Thymus (tissue), 11 donors: Measurements from ENCODE around the gene IGF2BP2. TPM values are rescaled to one million over a fixed set of nuclear protein-coding genes. Genes with fewer than 3 reads are reported as not detected.
A peak's percentile ranks its signal among the peaks of the same experiment; 100 is the strongest.

Experiments used
- DNase-seq, 9 donors: peaks; one replicate each; pipeline ENCODE4 v3.0.0-alpha.2; 2013; ENCODE audit warnings: low spot score in 9 of 9, low read depth in 6 of 9, missing footprints in 1 of 9
- H3K27ac ChIP-seq, 2 donors: one replicate each; pipeline ENCODE4 v1.5.1; 2013; ENCODE audit warnings: control low read depth in 1 of 2, low read depth in 1 of 2, low read length in 1 of 2, mild to moderate bottlenecking in 1 of 2, moderate library complexity in 1 of 2
- H3K27me3 ChIP-seq, 2 donors: one replicate each; pipeline ENCODE4 v1.5.1; 2013; ENCODE audit warnings: low read length in 1 of 2; ENCODE audit not compliant: control insufficient read depth in 2 of 2, insufficient read depth in 1 of 2
- H3K36me3 ChIP-seq, 2 donors: one replicate each; pipeline ENCODE4 v1.5.1; 2013; ENCODE audit warnings: low read length in 1 of 2, mild to moderate bottlenecking in 1 of 2, moderate library complexity in 1 of 2; ENCODE audit not compliant: control insufficient read depth in 2 of 2, insufficient read depth in 2 of 2
- H3K4me1 ChIP-seq, 2 donors: one replicate each; pipeline ENCODE4 v1.5.1; 2013; ENCODE audit warnings: low read length in 2 of 2; ENCODE audit not compliant: control insufficient read depth in 2 of 2, insufficient read depth in 2 of 2
- H3K4me3 ChIP-seq, 2 donors: one replicate each; pipeline ENCODE4 v1.5.1; 2013; ENCODE audit warnings: low read length in 2 of 2, control low read depth in 1 of 2, mild to moderate bottlenecking in 1 of 2
- H3K9me3 ChIP-seq, 2 donors: one replicate each; pipeline ENCODE4 v1.5.1; 2013; ENCODE audit warnings: low read length in 1 of 2, mild to moderate bottlenecking in 1 of 2; ENCODE audit not compliant: control insufficient read depth in 2 of 2, insufficient read depth in 1 of 2
- WGBS: extraction: QIAGEN DNeasy Blood & Tissue Kit; methylation state at CpG from one replicate; pipeline ENCODE4 v1.1.7; 2013; 5-methylcytosine and 5-hydroxymethylcytosine counted together
- polyA plus RNA-seq: library from polyadenylated mRNA; stranded (reverse); fragments of 200-250 nt; gene quantifications from one replicate; pipeline ENCODE4 v1.2.3, GENCODE V29; 2013
- total RNA-seq: library from RNA; stranded (reverse); fragments of 120-200 nt; gene quantifications from one replicate; pipeline ENCODE4 v1.2.4, GENCODE V29; 2013
- donor health status: healthy.

The IGF2BP2 gene
- total and polyA plus RNA-seq, 2 donors, result 2.0 to 12.1 TPM

DNA sequence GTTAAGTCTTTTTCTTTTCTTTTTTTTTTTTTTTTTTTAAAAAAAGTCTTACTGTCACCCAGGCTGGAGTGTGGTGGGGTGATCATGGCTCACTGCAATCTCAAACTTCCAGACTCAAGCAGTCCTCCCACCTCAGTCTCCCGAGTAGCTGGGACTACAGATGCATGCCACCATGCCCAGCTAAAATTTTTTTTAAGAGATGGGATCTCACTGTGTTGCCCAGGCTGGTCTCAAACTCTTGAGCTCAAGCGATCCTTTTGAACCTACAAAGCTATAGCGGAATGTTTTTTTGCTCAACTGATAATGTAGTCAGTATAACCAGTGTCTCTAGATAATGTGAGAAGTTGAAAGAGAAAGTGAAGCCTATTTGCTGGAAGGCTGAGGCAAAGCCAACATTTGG lies 3.9 kb upstream of the IGF2BP2 start:
- no peak for DNase-seq
- H3K36me3 ChIP-seq, result no peaks in the 10 kb centered on the region
- peaks cover 7% of the 10 kb centered on the region in 2 donors for H3K4me1 ChIP-seq
- no peaks in the 10 kb centered on the region for H3K9me3 ChIP-seq
- H3K27me3 ChIP-seq, result peaks cover 14 to 28% of the 10 kb centered on the region in 2 donors
- H3K27ac ChIP-seq, result no peak overlapping the region
- WGBS, result 95% methylated on average over 3 of the region's 3 CpGs
- no peak overlapping the region for H3K4me3 ChIP-seq

DNA sequence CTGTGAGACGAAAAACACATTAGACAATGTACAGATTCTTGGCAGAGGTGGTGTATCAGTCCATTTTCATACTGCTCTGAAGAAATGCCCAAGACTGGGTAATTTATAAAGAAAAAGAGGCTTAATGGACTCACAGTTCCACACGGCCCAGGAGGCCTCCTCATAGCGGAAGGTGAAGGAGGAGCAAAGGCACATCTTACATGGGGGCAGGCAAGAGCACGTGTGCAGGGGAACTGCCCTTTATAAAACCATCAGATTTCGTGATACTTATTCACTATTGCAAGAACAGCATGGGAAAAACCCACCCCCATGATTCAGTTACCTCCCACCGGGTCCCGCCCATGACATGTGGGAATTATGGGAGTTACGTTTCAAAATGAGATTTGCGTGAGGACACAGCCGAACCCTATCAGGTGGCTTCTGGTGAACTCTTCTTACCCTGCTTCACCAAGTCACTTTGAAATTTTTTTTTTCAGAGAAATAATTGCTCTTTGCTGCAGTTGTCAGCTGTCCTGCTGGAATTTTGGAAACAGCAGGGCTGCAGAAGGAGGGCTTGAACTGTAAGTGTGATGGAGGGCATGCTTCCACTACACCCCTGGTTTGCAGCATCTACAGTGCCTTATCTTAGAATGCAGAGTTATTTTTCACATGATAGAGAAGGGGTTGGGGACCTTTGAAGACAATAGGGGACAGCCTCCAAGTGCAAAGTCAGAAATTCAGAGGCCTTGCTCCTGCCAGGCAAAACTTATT lies 2.9 kb upstream of the IGF2BP2 start:
- DNase-seq, result no peak
- Histone ChIP-seq H3K9me3 (no peaks in the 10 kb centered on the region), H3K36me3 (no peaks in the 10 kb centered on the region), H3K27ac (no peak overlapping the region), H3K4me1 (peaks cover 7% of the 10 kb centered on the region in 2 donors), H3K4me3 (no peak overlapping the region), H3K27me3 (peaks cover 18 to 33% of the 10 kb centered on the region in 2 donors)
- WGBS, result 98% methylated on average over 10 of the region's 10 CpGs

DNA sequence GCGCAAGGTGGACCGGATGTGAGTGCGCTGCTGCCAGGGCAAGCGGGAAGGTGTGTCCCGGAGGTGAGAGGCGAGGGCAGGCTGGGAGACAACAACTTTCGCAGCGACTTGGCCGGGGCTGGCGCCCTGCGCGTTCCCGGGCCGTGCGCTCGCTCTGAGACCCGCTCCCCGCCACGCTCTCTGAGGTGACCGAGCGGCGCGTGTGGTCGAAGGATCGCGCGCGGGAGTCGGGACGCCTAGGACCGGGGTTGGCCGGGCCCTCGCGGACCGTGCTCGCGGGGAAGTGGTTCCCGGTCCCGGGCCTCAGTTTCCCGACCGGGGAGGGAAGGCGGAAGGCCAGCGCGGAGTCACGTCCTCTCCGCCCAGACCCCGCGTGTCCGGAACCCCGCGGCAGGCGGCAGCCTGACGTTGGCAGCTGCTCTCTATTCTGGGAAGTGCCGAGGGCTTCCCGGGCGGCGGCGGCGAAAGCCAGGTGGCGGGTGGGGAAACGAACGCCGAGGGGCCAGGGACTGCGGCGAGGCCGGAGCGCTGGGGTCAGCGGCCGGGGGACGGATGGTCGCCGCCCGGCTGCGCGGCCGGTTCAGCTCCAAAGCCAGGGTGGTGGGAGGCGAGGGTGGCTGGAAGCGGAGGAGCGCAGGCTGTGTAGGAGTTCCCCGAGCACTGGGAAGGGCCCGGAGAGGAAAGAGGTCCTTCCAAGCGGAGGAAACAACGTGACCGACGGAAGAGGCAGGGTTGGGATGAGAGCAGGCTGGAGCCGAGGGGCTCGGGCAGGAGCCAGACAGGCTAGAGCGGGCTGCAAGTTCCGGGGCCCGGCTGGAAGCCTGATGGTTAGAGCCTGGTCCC lies 1.0 kb upstream of the IGF2BP2 start:
- Histone ChIP-seq H3K4me1 (peaks cover 7% of the 10 kb centered on the region in 2 donors), H3K9me3 (no peaks in the 10 kb centered on the region), H3K4me3 (peak overlapping the region; percentile 57 to 79), H3K36me3 (no peaks in the 10 kb centered on the region), H3K27me3 (peaks cover 18 to 33% of the 10 kb centered on the region in 2 donors), H3K27ac (peak overlapping the region; percentile 1 to 18)
- peak in 6 of 9 donors; percentile 13 to 73 (median 48) for DNase-seq
- WGBS, result 8% methylated on average over 90 of the region's 90 CpGs

DNA sequence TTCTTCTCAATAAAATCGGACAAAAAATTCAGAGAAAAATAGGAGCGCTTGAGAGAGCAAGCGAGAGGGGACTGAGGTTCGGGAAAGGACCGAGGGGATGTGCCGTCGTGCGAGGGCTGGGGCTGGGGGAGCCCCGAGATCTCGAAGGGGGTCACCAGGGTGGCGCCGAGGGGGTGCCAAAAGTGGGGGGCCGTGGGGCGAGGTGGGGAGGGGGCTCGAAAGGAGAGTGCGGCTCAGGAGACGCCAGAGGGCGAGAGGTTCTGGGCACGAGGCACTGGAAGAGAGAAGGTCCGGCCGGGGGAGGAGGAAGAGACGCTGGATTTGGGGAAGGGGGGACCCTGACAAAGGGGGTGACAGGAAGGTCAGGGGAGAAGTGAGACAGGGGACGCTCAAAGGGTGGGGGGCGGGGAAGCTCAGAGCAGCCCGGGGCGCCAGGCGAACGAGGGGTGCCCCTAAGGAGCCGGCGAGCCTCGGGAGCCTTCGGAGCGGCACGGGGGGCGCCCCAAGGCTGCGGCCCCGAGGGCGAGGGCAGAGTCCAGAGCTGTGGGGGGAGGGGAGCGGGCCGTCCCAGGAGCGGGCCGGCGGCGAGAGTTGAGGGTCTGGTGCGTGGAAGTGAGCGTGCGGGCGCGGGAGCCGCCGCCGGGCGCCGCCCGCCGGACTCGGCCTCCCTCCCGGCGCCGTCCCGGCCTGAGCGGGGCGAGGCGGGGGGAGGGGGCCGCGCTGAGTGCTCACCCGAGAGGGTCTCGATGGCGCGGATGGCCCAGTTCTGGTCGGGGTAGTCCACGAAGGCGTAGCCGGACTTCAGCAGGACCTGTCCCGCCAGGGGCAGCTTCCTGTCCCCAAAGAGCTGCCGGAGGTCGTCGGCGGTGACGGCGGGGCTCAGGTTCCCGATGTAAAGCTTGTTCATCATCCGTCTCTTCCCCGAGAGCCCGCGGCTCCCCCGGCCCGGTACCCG lies 514 bp downstream of the IGF2BP2 start:
- Histone ChIP-seq H3K27ac (peak overlapping the region in 1 of 2 donors; percentile 74), H3K4me1 (peaks cover 7% of the 10 kb centered on the region in 2 donors), H3K4me3 (peak overlapping the region; percentile 79 to 88), H3K36me3 (no peaks in the 10 kb centered on the region), H3K27me3 (peaks cover 18 to 33% of the 10 kb centered on the region in 2 donors), H3K9me3 (no peaks in the 10 kb centered on the region)
- DNase-seq, result peak in 5 of 9 donors; percentile 25 to 58 (median 29)
- WGBS, result 1% methylated on average over 89 of the region's 89 CpGs

DNA sequence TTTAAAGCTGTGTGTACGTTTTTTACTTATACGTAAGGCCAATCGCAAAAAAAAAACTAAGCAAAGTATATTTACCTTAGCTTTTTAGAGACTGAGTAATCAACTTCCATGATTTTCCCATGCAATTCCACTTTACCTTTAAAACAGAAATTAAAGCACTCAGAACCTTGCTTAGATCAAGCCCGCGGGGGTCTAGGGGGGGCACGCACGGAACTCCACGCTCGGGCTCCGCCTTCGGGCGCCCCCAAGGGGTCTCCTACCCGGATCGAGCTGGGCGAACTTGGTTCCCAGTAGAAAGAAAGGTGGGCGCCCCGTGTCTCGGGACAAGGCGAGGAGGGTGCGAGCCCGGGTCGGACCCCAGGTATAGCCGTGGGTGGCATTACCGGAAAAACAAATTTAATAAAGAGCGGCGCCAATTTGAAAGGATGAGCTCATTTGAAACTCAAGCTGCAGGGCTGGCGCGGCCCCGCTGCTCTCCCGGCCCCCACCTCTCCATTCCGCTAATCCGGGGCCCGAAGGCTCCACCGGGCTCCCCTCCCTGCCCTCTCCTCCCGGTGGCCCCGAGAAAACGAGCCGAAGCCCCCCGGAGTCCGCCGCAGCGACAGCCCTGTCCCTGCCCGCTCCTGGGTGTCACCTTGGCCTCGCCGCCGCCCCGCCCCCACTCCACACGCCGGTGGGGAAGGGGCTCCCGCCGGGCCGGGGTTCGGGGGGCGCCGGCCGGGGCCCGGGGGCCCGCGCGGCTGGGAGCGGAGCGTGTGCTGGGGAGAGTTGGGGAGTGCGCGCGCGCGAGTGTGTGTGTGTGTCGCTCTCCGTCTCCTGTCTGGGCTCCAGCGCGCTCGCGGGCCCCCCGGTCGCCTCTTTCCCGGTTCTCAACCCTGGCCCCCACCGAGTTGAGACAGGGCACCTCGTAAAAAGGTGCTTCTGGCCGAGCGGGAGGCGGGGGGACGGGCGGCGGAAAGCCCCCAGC lies 1.5 kb downstream of the IGF2BP2 start:
- H3K27ac ChIP-seq, result peak overlapping the region in 1 of 2 donors; percentile 81
- peak overlapping the region; percentile 79 to 88 for H3K4me3 ChIP-seq
- no peaks in the 10 kb centered on the region for H3K9me3 ChIP-seq
- no peaks in the 10 kb centered on the region for H3K36me3 ChIP-seq
- WGBS, result under 1% methylated on average over 84 of the region's 84 CpGs
- H3K4me1 ChIP-seq, result peaks cover 7% of the 10 kb centered on the region in 2 donors
- peaks cover 18 to 33% of the 10 kb centered on the region in 2 donors for H3K27me3 ChIP-seq
- peak in 8 of 9 donors; percentile 17 to 79 (median 48) for DNase-seq

DNA sequence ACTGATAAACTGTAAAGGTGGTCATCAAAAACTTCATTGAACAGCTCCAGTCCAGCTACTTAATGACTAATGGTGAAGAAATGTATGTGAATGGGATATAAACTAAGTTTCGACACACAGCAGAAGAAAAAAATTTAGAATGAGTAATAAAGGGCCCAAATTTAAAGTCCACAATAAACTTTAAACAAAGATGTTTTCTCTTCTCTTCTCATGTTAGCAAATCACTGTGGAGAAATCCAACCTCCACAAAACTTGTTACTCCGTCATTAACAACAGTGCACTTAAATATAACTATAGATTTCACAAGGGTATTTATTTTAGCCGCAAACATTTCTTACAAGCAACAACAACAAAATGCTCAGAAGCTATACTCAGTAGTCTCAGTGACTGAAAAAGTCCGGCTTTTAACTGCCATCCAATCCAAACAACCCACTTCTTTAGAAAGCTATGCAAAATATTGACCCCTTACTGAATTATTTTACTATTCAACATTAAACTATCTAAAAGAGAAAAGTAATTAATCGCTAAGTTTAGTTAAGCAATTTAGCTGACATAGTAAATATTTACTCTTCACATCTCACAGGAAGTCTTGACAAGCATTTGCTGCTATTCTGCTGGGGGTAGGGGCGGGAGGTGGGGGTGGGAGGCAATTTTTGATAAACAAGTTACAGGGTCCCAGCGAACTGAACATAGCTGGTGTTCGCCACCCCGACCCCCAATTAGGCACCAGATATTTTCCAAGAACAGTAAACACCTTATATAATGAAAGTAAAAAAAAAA lies 2.4 kb downstream of the IGF2BP2 start:
- Histone ChIP-seq H3K27me3 (peaks cover 18 to 33% of the 10 kb centered on the region in 2 donors), H3K4me3 (peak overlapping the region in 1 of 2 donors; percentile 88), H3K27ac (peak overlapping the region in 1 of 2 donors; percentile 81), H3K36me3 (no peaks in the 10 kb centered on the region), H3K9me3 (no peaks in the 10 kb centered on the region), H3K4me1 (peaks cover 7% of the 10 kb centered on the region in 2 donors)
- WGBS, result 31% methylated on average over 9 of the region's 9 CpGs
- DNase-seq, result peak in 3 of 9 donors; percentile 2 to 50 (median 13)

DNA sequence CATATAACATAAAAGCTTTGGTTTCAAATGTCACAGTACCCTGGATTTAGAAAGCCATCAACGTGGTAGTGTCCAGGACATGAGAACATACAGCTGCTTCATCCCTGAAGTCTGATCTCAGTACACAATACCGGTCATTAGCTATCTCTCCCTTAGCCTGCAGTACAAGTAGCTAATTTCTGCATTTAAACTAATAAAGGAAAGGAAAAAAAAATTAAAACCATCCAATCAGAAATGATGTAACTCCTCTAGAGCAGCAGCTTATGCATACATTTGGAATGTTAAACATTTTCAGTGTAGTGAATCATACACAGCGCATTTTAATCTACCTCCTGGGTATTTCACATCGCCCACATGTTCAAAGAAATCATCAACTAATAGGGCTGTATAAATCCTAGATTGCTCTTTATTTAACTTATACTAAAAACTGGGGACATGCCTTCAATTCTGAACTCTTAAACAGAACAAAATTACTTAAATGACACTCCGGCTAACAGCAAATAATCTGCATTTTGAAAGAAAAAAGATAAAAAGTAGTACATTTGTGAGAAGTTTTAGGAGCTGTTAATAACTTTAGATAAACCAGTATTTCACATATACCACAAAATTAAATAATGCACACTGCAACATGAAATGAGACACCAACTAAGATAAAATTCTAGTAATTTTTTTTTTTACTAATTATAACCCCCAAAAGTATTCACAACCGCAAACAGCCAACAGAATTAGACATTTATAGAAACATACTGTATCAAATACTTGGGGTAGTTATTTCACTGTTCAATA lies 3.7 kb downstream of the IGF2BP2 start:
- no peak overlapping the region for H3K27ac ChIP-seq
- peaks cover 12 to 25% of the 10 kb centered on the region in 2 donors for H3K27me3 ChIP-seq
- 77% methylated on average over 6 of the region's 6 CpGs for WGBS
- DNase-seq, result no peak
- H3K4me3 ChIP-seq, result no peak overlapping the region
- peaks cover 6 to 7% of the 10 kb centered on the region in 2 donors for H3K4me1 ChIP-seq
- H3K9me3 ChIP-seq, result no peaks in the 10 kb centered on the region
- no peaks in the 10 kb centered on the region for H3K36me3 ChIP-seq
